ENCODE results near the gene MYH13. TPM values are rescaled to one million over a fixed set of nuclear protein-coding genes. Genes with fewer than 3 reads are reported as not detected.

MYH13 gene
- not detected for total RNA-seq

DNA sequence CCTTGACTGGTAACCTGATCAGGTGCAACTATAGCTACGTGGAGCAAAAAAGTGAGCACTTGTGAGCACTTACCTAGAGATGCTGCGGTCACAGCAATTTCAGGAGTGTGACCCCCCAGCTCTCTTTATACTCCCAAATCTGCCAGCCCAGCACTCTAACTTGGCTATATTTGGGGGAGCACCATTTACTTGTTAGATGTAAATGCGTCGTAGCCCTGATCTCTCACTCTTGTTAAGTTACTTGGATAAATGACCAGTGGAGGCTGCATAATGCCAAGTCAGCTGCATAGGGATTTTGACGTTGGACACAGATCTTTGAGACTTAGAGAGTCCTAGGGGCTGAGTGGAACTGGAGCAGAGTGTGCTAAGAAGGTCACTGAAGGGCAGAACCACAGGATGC, at the start of gene MYH13:
Gene MYH13 (minus strand): TSS at position 101 of the 400 bp plus-strand sequence. CDS start 8,476 bp downstream, outside the sequence.
- Histone ChIP-seq H3K4me3 (no peak within 1 kb of the TSS), H3K27me3 (no peaks in the 10 kb centered on the region), H3K36me3 (replicated peaks in 1 of 2; ENCODE audit: insufficient read depth in 1 of 2, low read depth in 2 of 2) (no peaks in the 10 kb centered on the region), H3K27ac (no peak within 1 kb of the TSS), H3K9me3 (no peaks in the 10 kb centered on the region), H3K4me1 (no peaks in the 10 kb centered on the region)
- TF ChIP-seq POLR2A (IDR thresholded peaks at IDR 0.05): no peak
- TF ChIP-seq, protein P1, sequence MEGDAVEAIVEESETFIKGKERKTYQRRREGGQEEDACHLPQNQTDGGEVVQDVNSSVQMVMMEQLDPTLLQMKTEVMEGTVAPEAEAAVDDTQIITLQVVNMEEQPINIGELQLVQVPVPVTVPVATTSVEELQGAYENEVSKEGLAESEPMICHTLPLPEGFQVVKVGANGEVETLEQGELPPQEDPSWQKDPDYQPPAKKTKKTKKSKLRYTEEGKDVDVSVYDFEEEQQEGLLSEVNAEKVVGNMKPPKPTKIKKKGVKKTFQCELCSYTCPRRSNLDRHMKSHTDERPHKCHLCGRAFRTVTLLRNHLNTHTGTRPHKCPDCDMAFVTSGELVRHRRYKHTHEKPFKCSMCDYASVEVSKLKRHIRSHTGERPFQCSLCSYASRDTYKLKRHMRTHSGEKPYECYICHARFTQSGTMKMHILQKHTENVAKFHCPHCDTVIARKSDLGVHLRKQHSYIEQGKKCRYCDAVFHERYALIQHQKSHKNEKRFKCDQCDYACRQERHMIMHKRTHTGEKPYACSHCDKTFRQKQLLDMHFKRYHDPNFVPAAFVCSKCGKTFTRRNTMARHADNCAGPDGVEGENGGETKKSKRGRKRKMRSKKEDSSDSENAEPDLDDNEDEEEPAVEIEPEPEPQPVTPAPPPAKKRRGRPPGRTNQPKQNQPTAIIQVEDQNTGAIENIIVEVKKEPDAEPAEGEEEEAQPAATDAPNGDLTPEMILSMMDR (IDR thresholded peaks at IDR 0.05): no peak
- intact Hi-C loops (cut with DNase I): no loop called here
- no peak for ATAC-seq
- no peak for DNase-seq
- 59 to 68% methylated on average over 5 of the region's 5 CpGs for WGBS, 2 donors

DNA sequence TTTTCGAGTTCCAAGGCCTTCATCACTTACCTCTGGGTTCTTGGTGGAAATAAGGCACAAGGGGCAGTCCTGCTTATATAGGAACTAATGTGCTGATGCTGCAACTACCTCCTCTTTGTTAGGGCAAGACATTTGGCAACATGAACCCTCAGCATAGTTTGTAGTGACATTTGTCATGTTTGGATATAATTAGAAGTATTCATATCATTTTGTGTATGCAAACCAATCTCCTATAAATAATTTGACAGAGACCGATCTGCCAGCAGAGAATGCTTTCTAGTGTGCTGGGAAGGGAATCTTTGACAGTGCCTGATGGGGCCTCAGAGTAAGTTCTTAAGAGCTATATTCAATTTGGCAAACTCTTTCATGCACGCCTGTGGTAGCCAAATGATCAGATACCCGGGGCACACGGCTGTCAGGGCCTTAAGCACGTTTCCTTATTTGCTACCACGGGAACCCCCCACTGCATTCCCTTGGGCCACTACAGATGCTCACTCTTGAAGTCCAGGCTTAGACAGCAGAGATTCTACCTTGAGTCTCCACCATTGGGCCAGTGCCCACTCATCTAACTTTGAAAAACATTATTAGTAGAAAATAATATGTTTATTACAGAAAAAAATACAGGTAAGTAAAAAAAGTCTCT, 49.2 kb upstream of the MYH13 start, which contains the start of gene MYH8:
Gene MYH8 (minus strand): TSS at position 51 of the 643 bp plus-strand sequence. CDS start 1,723 bp downstream, outside the sequence.
- TF ChIP-seq POLR2A (IDR thresholded peaks at IDR 0.05): no peak
- TF ChIP-seq, protein P1 (IDR thresholded peaks at IDR 0.05): no peak
- WGBS, 2 donors: 65 to 67% methylated on average over 7 of the region's 7 CpGs
- Histone ChIP-seq H3K27me3 (no peaks in the 10 kb centered on the region), H3K36me3 (replicated peaks in 1 of 2; ENCODE audit: insufficient read depth in 1 of 2, low read depth in 2 of 2) (no peaks in the 10 kb centered on the region), H3K9me3 (peaks cover 0 to 5% (median 0%) of the 10 kb centered on the region in 3 donors), H3K4me3 (no peak within 1 kb of the TSS), H3K27ac (no peak within 1 kb of the TSS), H3K4me1 (no peaks in the 10 kb centered on the region)
- DNase-seq: no peak
- intact Hi-C loops (cut with DNase I): no loop called here
- ATAC-seq: no peak

DNA sequence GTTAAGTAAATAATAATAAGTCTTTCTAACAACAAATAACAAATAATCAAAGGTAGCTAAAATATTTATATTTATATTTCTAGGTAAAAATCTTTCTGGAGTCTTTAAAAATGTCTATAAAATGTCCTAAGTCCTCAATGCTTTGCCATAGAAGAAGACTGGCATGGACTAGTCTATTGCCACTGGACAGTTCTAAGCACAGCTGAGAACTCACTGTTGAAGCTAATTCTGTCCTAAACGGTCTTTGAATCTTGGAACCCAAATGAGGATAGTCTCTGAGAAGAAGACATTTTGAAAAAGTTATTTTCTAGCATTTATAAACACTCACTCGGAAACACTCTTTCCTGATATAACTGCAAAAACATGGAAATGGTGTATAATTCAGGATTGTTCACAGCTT, 48.4 kb upstream of the MYH13 start:
- 56 to 67% methylated on average over 2 of the region's 2 CpGs for WGBS, 2 donors
- H3K27ac ChIP-seq: no peak overlapping the region
- ATAC-seq (no peak), DNase-seq (no peak)
- H3K4me3 ChIP-seq: no peak overlapping the region
- peaks cover 0 to 5% (median 0%) of the 10 kb centered on the region in 3 donors for H3K9me3 ChIP-seq
- TF ChIP-seq, protein P1 (IDR thresholded peaks at IDR 0.05): no peak
- TF ChIP-seq POLR2A (IDR thresholded peaks at IDR 0.05): no peak
- no peaks in the 10 kb centered on the region for H3K36me3 ChIP-seq (replicated peaks in 1 of 2; ENCODE audit: insufficient read depth in 1 of 2, low read depth in 2 of 2)
- no peaks in the 10 kb centered on the region for H3K27me3 ChIP-seq
- intact Hi-C loops (cut with DNase I): no loop called here
- H3K4me1 ChIP-seq: no peaks in the 10 kb centered on the region

DNA sequence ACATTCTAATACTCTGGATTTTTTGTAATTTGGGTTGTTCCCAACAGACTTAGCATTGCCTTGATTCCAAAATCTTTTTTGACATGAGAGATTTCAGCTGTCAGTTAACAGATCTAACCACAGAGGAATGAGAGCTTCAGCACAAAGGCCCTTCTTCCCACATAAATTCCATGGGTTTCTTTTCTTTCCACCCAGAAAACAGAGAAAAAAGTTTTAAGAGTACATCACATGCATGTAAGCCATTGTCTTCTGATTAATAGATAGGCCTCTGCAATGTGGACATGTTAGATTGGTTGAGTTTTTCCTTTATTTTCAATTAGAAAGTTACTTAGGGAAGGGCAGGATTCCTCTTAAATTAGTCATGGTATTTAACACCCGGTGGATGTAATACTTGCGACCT, 48.0 kb upstream of the MYH13 start:
- Histone ChIP-seq H3K27me3 (no peaks in the 10 kb centered on the region), H3K9me3 (peaks cover 0 to 5% (median 0%) of the 10 kb centered on the region in 3 donors), H3K4me1 (no peaks in the 10 kb centered on the region), H3K36me3 (replicated peaks in 1 of 2; ENCODE audit: insufficient read depth in 1 of 2, low read depth in 2 of 2) (no peaks in the 10 kb centered on the region), H3K27ac (no peak overlapping the region), H3K4me3 (no peak overlapping the region)
- 68 to 72% methylated on average over 2 of the region's 2 CpGs for WGBS, 2 donors
- intact Hi-C loops (cut with DNase I): no loop called here
- no peak for DNase-seq
- no peak for TF ChIP-seq POLR2A (IDR thresholded peaks at IDR 0.05)
- TF ChIP-seq, protein P1 (IDR thresholded peaks at IDR 0.05): no peak
- ATAC-seq: no peak

DNA sequence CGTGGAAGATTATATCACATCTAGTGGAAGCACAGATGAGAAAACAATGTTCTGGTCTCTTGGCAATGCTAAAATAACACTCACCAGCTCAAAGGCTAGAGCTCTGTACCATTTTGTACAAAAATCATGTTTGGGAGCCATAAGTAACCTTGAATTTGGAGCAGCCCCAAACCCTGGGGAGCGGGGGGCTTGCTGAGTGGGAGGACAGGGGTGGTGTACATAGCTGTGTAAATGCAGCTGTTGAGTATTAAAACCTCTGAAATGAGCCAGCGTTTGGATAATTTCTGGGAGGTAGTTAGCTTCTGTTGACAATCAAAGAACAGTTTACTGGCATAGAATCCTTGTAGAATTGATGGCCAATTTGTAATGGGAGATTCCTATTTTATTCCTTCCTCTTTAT, 44.6 kb upstream of the MYH13 start:
- H3K36me3 ChIP-seq (replicated peaks in 1 of 2; ENCODE audit: insufficient read depth in 1 of 2, low read depth in 2 of 2): no peaks in the 10 kb centered on the region
- no peaks in the 10 kb centered on the region for H3K27me3 ChIP-seq
- H3K4me1 ChIP-seq: no peaks in the 10 kb centered on the region
- TF ChIP-seq, protein P1 (IDR thresholded peaks at IDR 0.05): no peak
- TF ChIP-seq POLR2A (IDR thresholded peaks at IDR 0.05): no peak
- no peak overlapping the region for H3K27ac ChIP-seq
- no peak overlapping the region for H3K4me3 ChIP-seq
- DNase-seq (no peak), ATAC-seq (no peak)
- H3K9me3 ChIP-seq: no peaks in the 10 kb centered on the region
- intact Hi-C loops (cut with DNase I): no loop called here
- WGBS, 2 donors: 49 to 53% methylated on average over 3 of the region's 3 CpGs

All from body of pancreas (tissue), 4 donors.